GM12892 (cell line): ENCODE data around the gene DNAH10.

Experiments used
- POLR2A ChIP-seq: IDR thresholded peaks from 2 replicates; pipeline ENCODE4 v1.6.1; 2011; ENCODE audit warnings: low read depth, low read length, control low read depth
- POLR2AphosphoS5 ChIP-seq: IDR thresholded peaks from 2 replicates; pipeline ENCODE4 v1.6.1; 2011; ENCODE audit warnings: low read depth, low read length, control low read depth
- TAF1 ChIP-seq: IDR thresholded peaks from 2 replicates; pipeline ENCODE4 v1.6.1; 2011; ENCODE audit warnings: low read depth, mild to moderate bottlenecking, control low read depth, low read length, borderline replicate concordance

GRCh38 chr12:123894823-123895345 lies 132.8 kb downstream of the DNAH10 start:
- TF ChIP-seq POLR2A (no peak), POLR2AphosphoS5 (no peak), TAF1 (no peak)
